ENCODE results near the gene PCLO.

The PCLO gene

DNA sequence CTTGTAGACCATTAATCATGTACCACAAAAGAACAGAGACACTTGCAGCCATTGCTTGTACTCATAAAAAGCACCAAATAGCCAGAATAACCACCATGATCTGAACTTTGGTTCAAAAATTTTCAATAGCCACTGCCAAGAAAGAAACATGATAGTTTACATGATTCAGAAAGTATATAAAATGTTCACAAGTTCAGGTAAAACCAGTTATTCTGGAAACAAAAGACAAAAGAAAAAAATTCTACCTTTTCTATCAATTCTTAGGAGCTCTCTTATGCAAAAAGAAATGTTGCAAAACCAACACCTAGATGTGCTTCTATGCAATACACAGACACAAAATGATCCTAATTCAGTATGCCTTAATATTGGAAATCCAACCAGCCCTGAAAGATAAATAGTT, 108.7 kb downstream of the PCLO start:
- no peak for DNase-seq (ENCODE audit: low read depth)

- no peak for DNase-seq (ENCODE audit: low read depth)
These were observed 122.2 kb downstream of the PCLO start for GRCh38 chr7:83040484-83040883.

DNA sequence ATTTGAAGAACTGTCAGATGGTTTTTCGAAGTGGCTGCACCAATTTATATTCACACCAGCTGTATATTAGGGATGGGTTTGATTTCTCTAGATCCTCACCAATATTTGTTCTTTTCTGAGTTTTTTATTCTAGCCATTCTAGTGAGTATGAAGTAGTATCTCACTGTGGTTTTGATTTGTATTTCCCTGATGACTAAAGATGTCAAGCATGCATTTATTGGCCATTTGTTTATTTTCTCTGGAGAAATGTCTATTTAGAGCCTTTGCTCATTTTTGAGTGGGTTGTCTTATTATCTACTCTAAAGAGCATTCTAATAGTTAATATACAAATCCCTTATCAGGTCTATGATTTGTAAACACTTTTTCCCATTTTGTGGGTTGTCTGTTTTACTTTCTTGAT, 123.9 kb downstream of the PCLO start:
- peak; percentile 9 for DNase-seq (ENCODE audit: low read depth)

DNA sequence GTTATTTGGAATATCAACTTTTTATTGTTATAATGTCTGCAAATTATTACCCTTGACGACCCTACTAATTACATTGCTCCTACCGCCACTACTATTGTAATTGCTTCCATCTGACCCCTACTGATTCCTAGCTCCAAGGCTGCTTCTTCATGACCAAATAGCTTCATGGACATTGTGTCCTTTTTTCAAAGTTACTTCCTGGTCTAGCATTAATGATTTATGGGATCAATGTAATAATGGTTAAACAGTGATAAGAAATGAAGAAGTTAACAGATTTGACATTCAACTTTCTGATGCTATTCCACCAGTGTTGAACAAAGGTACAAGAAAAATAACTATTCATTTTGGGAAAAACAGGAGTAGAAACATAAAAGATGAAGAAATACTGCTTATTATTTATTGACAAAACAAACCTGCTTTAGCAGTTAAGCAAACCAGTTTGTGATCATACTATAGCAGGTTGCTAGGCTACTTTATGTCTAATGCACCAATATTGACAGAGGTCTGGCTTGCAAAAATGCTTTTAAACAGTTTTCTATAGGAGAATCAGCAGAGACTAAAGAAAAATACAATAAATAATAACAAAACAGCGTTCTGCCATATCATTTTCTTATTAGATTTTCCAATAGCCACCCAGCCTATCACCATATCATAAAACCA, 125.8 kb downstream of the PCLO start:
- no peak for DNase-seq (ENCODE audit: low read depth)

GRCh38 chr7:83036130-83036529, 126.6 kb downstream of the PCLO start:
- DNase-seq (ENCODE audit: low read depth): no peak

GRCh38 chr7:83032195-83032594, 130.5 kb downstream of the PCLO start:
- DNase-seq (ENCODE audit: low read depth): no peak

- DNase-seq (ENCODE audit: low read depth): peak; percentile 42
These were observed 138.6 kb downstream of the PCLO start for GRCh38 chr7:83023817-83024665.

- DNase-seq (ENCODE audit: low read depth): no peak
These were observed 141.7 kb downstream of the PCLO start for GRCh38 chr7:83021032-83021431.

DNA sequence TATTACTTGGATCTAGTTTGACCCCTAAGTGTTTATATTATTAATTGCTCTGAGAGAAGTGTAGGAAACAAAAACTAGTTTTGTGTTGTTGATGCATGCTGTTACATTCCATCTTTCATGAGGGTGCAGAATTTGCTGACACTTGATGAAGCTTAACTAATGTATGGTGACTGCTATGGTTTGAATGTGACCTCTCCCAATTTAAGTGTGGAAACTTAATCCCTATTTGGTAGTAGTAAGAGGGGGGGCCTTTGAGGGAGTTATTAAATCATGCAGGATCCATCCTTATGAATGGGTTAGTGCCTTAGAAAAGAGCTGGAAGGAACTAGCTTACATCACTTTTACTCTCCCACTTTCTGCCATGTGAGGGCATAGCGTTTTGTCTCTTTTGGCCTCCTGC, 142.5 kb downstream of the PCLO start:
- no peak for DNase-seq (ENCODE audit: low read depth)

DNA sequence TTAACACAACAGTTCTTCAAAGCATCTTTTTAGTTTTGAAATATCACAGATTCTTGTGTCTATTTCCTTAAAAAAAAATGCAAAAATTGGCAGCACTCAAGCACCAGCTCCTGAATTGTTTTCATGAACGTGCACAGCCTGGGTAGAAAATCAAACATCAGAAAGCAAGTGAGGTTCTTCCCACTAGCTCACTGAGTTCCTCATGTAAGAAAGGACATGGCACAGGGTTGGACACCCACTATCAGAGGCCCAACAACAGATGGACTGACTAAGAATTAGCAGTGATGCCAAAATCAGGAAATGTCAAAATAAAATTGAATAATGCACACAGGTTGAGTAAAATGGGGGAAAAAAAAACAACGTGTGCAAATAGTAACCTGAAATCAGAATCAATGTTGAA, 146.8 kb downstream of the PCLO start:
- DNase-seq (ENCODE audit: low read depth): no peak

GRCh38 chr7:83014546-83014945, 148.1 kb downstream of the PCLO start:
- no peak for DNase-seq (ENCODE audit: low read depth)

DNA sequence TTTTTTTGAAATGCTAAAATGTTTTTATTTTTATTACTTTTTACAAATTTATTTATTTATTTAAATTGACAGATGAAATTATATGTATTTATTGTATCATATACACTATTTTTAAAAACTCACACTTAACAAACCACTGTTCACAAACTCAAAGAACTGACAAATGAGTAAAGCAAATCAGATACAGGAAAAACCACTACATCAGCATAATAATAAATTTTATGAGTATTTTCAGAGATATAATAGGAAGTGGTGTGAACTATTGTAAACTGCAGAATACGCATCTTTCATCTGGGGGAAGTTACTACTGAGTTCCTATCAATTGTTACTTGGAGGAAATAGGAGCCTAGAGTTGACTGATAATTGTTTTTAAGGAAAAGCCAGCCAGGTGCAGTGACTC, 150.7 kb downstream of the PCLO start:
- DNase-seq (ENCODE audit: low read depth): no peak

DNA sequence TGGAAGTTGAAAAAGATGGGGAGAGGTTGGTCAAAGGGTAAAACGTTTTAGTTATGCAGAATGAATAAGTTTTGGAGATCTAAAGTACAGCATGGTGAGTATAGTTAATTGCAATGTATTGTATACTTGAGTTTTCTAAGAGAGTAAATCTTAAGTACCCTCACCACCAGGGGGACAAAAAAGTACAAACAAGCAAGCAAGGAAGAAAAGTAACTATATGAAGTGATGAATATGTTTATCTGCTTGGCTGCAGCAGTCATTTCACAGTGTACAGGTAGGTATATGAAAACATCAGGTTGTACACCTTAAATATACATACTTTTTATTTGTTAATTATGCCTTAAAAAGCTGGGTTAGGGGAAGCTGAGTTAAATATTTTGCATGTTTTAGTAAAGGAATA, 157.3 kb downstream of the PCLO start:
- peak; percentile 1 for DNase-seq (ENCODE audit: low read depth)

DNA sequence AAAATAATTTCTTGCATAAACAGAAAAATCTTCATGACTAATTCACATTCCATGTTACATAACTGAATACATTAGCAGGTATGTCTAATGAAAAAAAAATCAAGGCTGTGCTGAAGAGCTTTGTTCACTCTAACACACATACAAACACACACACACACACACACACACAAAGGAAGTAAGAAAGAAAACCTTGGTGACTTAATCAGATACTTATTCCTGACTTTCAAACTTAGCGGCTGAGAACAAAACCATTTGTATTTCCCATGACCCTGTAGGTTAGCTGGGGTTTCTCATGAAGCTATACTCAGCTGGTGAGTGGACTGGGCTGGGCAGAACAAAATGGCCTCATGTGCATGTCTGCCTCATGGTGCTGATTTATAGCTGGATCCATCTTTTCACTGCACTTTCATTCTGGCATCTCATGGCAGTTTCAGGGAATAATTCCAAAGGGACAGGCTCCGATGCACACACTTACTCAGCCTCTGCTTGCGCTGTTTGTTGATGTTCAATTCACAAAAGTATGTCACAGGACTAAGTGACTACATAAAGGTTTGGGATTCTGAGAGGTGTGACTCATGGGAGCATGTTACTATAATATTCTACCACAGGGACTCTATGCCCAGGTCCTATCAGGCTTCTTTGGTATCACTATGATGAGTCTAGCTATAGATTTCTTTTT, 161.2 kb downstream of the PCLO start:
- DNase-seq (ENCODE audit: low read depth): peak; percentile 27

DNA sequence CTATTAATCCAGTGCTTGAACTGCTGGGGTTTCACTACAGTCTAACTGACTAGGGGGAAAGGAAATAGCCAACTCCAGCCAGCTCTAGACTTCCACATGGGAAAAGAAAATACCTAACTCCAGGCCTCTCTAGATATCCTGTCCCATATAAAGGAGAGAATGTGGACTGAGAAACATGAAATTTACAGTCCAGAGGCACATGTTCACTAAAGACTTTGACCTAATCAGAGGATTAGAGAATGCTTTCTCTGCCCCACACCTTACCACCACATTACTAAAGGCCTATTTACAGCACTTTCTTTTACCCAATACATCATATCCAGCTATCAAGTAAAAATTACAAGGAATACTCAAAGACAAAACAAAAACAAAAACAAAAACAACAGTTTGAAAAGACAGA, 164.2 kb downstream of the PCLO start:
- no peak for DNase-seq (ENCODE audit: low read depth)

GRCh38 chr7:82985144-82985802, 177.4 kb downstream of the PCLO start:
- no peak for DNase-seq (ENCODE audit: low read depth)

GRCh38 chr7:82980130-82980788, 182.4 kb downstream of the PCLO start:
- DNase-seq (ENCODE audit: low read depth): no peak

DNA sequence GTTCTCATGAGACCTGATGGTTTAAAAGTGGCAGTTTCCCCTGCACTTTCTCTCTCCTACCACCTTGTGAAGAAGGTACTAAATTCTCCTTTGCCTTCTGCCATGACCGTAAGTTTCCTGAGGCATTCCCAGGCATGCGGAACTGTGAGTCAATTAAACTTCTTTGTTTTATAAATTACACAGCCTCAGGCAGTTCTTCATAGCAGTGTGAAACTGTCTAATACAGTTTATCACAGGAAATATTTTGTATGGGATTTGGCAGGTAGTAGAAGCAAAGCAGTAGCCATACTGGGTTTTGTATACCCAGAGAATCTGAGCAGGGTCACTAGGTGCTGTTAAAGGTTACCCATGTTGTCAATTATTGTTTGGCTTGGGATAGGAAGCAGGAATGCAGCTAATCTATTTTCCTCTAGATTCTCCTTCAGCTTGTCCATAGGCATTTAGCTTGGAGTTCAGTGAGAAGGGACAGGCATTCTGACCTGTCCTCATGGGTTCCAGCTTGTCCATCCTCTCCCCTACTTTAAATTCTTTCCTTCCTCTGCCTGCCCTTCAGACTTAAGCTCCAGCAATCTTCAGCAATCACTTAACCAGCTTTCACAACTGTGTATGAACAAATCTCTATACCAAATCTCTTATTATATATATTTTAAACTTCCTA, 186.7 kb downstream of the PCLO start:
- no peak for DNase-seq (ENCODE audit: low read depth)

DNA sequence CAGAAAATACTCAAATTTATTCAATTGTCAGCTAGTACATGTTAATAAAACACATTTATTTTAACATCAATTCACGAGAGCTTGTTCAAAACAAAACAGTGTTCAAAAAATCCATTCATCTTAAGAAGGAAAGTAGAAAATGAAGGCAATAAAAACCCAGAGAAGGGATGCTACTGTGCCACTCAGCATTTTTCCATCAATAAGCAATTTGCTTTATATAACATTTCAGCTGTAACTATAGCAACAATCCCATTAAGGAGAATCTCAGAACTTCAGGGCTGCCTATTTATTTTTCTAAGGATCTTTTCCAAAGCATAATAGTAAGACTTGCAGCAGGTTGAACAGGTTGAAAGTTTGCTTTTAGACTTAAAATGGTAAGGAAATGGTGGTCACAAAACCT, 190.5 kb downstream of the PCLO start:
- DNase-seq (ENCODE audit: low read depth): no peak

DNA sequence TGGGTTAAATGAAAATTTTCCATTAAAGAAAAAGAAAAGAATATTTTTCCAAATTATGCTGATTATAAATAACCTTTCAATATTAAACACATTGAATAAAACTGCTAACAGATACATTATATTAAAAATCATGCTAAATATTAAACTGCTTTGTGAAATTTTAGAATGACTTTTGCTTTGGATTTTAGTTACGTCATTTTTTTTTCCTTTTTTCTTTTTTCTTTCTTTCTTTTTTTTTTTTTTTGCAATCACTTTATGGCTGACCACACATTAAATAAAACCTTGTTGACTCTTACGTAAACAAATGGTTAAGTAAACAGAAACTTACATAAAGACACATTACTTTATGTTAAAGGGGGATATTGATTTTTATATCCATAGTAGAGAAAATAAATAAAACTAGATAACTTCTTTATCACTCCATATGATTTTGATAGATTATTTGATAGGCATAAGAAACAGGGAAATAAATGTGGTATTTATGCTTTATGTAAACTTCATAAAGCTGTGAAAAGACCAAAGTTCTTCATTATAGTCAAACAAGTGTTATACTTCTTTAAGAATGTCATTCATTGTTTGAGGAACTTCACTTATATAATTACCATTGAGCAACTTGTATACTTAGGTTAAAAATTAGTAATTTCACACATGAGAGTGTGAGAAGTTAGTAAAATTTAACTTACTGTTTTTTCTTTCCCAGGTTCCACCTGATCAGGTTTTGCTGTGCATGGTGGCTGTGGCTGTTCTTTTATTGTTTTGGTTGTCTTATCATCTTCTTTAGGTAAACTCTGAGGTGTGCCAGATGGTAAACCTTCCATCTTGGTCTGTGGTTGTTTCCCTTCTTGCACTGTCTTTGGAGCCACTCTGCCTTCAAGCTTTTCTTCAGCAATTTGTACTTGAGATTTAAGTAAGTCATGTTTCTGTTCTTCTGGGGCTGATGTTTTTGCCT, 197.3 kb downstream of the PCLO start:
- no peak for DNase-seq (ENCODE audit: low read depth)

All from non-pigmented ciliary epithelial cell (primary cell).